NCI-H187 treated with DMSO at 0.1 percent for 48 hours (cell line): Measurements from ENCODE around the gene EME1.

Experiments
- DNase-seq: peaks from one replicate; lab custom pipeline; 2025; lab: John Stamatoyannopoulos, UW

Gene EME1

GRCh38 chr17:50347894-50348291 lies 25.1 kb upstream of the EME1 start:
- no peak for DNase-seq

- no peak for DNase-seq
Observed at GRCh38 chr17:50348522-50349242, 24.3 kb upstream of the EME1 start.

GRCh38 chr17:50349243-50349600 lies 23.8 kb upstream of the EME1 start:
- no peak for DNase-seq

GRCh38 chr17:50350733-50351132 lies 22.3 kb upstream of the EME1 start:
- DNase-seq: no peak

- no peak for DNase-seq
Observed at GRCh38 chr17:50352072-50352692, 20.8 kb upstream of the EME1 start.

- DNase-seq: no peak
Observed at GRCh38 chr17:50352693-50353599, 20.1 kb upstream of the EME1 start.

GRCh38 chr17:50353600-50354195 lies 19.3 kb upstream of the EME1 start:
- DNase-seq: no peak

- DNase-seq: no peak
Observed at GRCh38 chr17:50354198-50354597, 18.8 kb upstream of the EME1 start.

- DNase-seq: no peak
Observed at GRCh38 chr17:50354776-50355175, 18.3 kb upstream of the EME1 start.

- DNase-seq: no peak
Observed at GRCh38 chr17:50355336-50355700, 17.7 kb upstream of the EME1 start.

GRCh38 chr17:50355701-50356341 lies 17.2 kb upstream of the EME1 start:
- DNase-seq: no peak

GRCh38 chr17:50356418-50356817 lies 16.6 kb upstream of the EME1 start:
- DNase-seq: no peak

- no peak for DNase-seq
Observed at GRCh38 chr17:50356892-50357510, 16.0 kb upstream of the EME1 start.

GRCh38 chr17:50358177-50358576 lies 14.9 kb upstream of the EME1 start:
- no peak for DNase-seq

GRCh38 chr17:50359005-50359699 lies 13.9 kb upstream of the EME1 start:
- DNase-seq: no peak

GRCh38 chr17:50359998-50360461 lies 13.0 kb upstream of the EME1 start:
- DNase-seq: no peak

- no peak for DNase-seq
Observed at GRCh38 chr17:50360486-50361115, 12.4 kb upstream of the EME1 start.

- no peak for DNase-seq
Observed at GRCh38 chr17:50361561-50362480, 11.2 kb upstream of the EME1 start.

- DNase-seq: no peak
Observed at GRCh38 chr17:50362661-50363060, 10.4 kb upstream of the EME1 start.
